Gastroesophageal sphincter (tissue), 4 donors: ENCODE data around the gene CARS1. TPM values are rescaled to one million over a fixed set of nuclear protein-coding genes. Genes with fewer than 3 reads are reported as not detected.

Experiments used
- ATAC-seq: fragments of 150-250 bp; one replicate; pipeline ENCODE4 v1.9.1; 2016; ENCODE audit warnings: mild to moderate bottlenecking, moderate library complexity
- H3K27ac ChIP-seq, 4 donors: fragments of 200-600 bp; sonication (generic) in 3 of 4; 1 replicate in 3 of 4; 2 replicates in 1 of 4; pipeline ENCODE4 v1.5.1; 2016 to 2019
- H3K27me3 ChIP-seq: fragments of 200-600 bp; sonication (generic); one replicate; pipeline ENCODE4 v1.5.1; 2019
- H3K36me3 ChIP-seq, 2 donors: fragments of 200-600 bp; sonication (generic); one replicate each; pipeline ENCODE4 v1.5.1; 2019; ENCODE audit warnings: control low read depth in 1 of 2
- H3K4me1 ChIP-seq, 3 donors: fragments of 200-600 bp; sonication (generic); 1 replicate in 2 of 3; 2 replicates in 1 of 3; pipeline ENCODE4 v1.5.1; 2016 to 2019; ENCODE audit warnings: control low read depth in 2 of 3
- H3K4me3 ChIP-seq, 2 donors: fragments of 200-600 bp; sonication (generic); one replicate each; pipeline ENCODE4 v1.5.1; 2019; ENCODE audit warnings: mild to moderate bottlenecking in 1 of 2, moderate library complexity in 1 of 2
- H3K9me3 ChIP-seq, 3 donors: fragments of 200-600 bp; sonication (generic); one replicate each; pipeline ENCODE4 v1.5.1; 2017 to 2019; ENCODE audit warnings: control low read depth in 2 of 3
- CTCF ChIP-seq, 4 experiments: fragments of 200-600 bp in 2 of 4; fragments of 450-650 bp in 2 of 4; sonication (generic) in 1 of 4; IDR thresholded peaks; one replicate each; pipeline ENCODE4 v1.5.1; 2017 to 2019; ENCODE audit warnings: antibody characterized with exemption in 4 of 4, mild to moderate bottlenecking in 2 of 4, moderate library complexity in 2 of 4
- EP300 ChIP-seq: sonication (generic); formaldehyde crosslinking; IDR thresholded peaks from one replicate; pipeline ENCODE4 v1.6.1; 2017; ENCODE audit warnings: antibody characterized with exemption, mild to moderate bottlenecking
- POLR2A ChIP-seq, 2 donors: fragments of 450-650 bp; IDR thresholded peaks; one replicate each; pipeline ENCODE4 v1.6.1; 2017; ENCODE audit warnings: antibody characterized with exemption in 2 of 2, mild to moderate bottlenecking in 2 of 2, moderate library complexity in 1 of 2
- POLR2AphosphoS5 ChIP-seq: sonication (generic); formaldehyde crosslinking; IDR thresholded peaks from one replicate; pipeline ENCODE4 v1.6.1; 2017; ENCODE audit warnings: antibody characterized with exemption
- WGBS, 2 donors: methylation state at CpG; one replicate each; pipeline ENCODE4 v1.1.5; 2018; ENCODE audit warnings: low coverage in 1 of 2; 5-methylcytosine and 5-hydroxymethylcytosine counted together
- total RNA-seq, 4 donors: library from RNA; depleted of rRNA; stranded (reverse); fragments of >200 nt; gene quantifications; one replicate each; pipeline ENCODE4 v1.1.0, GENCODE V29; 2016

CARS1 gene
- total RNA-seq, 4 donors from 2014 or later: 29.1 to 41.5 (median 31.2) TPM

GRCh38 chr11:3043315-3043871 lies 13.8 kb downstream of the CARS1 start:
- TF ChIP-seq CTCF (IDR thresholded peaks at IDR 0.05) (no peak), EP300 (no peak), POLR2A (IDR thresholded peaks at IDR 0.05) (no peak), POLR2AphosphoS5 (peak; percentile 76)
- WGBS, 2 donors: no CpG with 5 or more reads among the region's 16 CpGs
- no peaks in the 10 kb centered on the region for H3K9me3 ChIP-seq
- H3K27me3 ChIP-seq: no peaks in the 10 kb centered on the region
- peak overlapping the region in 3 of 4 donors; percentile 26 to 48 (median 37) for H3K27ac ChIP-seq
- H3K4me3 ChIP-seq: no peak overlapping the region
- H3K36me3 ChIP-seq: peaks cover 0 to 75% of the 10 kb centered on the region in 2 donors
- H3K4me1 ChIP-seq: peaks cover 0 to 33% (median 12%) of the 10 kb centered on the region in 3 donors
- ATAC-seq: peak; percentile 70

DNA sequence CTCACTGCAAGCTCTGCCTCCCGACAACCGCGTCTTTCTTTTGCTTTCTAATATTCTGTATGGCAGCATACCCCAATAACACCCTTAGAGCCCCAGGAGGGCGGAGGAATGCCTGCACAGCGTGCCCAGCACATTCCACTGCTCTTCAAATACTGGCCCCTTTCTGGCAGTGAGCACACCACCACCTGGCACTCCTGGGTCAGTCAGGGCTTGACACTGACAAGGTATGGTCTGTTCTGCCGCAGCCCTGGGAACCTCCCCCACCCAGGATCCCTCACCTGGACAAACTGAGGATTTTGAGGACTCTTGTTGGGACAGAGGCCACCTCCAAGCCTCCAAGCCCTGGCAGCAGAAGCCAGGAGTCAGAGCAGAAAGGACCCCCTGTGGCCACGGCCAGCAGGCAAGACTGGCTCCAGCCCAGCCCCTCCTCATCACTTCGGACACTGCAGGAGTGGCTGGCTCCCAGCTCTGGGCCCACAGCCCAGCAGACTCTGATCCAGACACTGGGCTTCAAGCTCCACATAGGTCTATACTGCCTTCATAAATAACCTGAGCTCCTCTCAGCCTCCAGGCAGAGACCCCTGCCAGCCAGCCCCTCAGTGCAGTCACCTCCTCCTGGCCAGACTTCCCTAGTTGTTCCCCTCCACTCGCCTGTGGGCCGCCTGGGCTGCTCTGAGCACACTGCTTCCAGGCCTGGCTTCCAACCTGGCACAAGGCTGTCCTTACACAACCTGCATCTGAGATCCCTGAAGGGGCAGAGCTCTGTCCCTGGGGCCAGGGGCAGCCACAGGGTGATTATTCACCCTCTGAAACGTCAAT lies 14.5 kb downstream of the CARS1 start:
- H3K27me3 ChIP-seq: no peaks in the 10 kb centered on the region
- peaks cover 0 to 34% (median 12%) of the 10 kb centered on the region in 3 donors for H3K4me1 ChIP-seq
- peaks cover 0 to 82% of the 10 kb centered on the region in 2 donors for H3K36me3 ChIP-seq
- peak overlapping the region in 3 of 4 donors; percentile 26 to 48 (median 37) for H3K27ac ChIP-seq
- 67 to 81% methylated on average over 2 to 5 of the region's 11 CpGs for WGBS, 2 donors
- peak; percentile 39 for ATAC-seq
- TF ChIP-seq POLR2AphosphoS5 (no peak), EP300 (no peak), CTCF (IDR thresholded peaks at IDR 0.05) (no peak), POLR2A (IDR thresholded peaks at IDR 0.05) (no peak)
- no peaks in the 10 kb centered on the region for H3K9me3 ChIP-seq
- no peak overlapping the region for H3K4me3 ChIP-seq

DNA sequence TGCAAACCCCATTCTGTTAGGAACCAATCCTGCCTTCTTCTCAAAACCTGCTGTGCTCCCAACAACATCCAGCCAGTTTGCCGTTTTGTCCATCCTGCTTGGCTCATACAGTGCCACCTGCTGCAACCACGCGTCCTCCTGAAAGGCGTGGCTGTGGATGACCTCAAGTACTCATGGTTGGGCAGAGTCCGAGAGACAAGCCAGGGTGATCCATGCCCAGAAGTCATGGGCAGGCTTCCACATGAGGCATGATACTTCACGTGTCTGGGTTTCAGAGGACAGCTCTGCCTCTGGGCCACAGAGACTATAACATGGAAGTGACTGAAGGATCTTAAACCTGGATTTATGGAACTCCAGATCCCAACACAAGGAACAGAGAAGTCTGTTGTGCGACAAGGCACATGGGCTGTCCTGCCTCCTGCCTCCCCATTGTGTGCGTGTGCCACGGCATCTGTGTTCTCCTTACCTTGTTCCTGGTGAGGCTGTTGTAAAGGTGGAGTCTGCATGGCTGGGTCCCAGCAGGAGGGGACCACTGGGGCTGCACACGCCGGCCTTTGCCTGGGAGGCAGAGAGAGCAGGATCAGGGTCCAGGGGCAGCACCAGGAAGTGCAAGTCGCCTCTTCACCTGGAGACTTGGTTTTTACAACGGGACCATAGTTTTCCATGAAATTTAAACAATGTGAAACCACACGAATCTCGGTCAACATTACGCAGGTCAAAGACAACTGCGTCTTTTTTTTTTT lies 15.4 kb downstream of the CARS1 start:
- TF ChIP-seq EP300: no peak
- TF ChIP-seq CTCF (IDR thresholded peaks at IDR 0.05): no peak
- no peak for TF ChIP-seq POLR2A (IDR thresholded peaks at IDR 0.05)
- TF ChIP-seq POLR2AphosphoS5: no peak
- 68 to 86% methylated on average over 3 to 9 of the region's 17 CpGs for WGBS, 2 donors
- Histone ChIP-seq H3K4me1 (peaks cover 0 to 42% (median 12%) of the 10 kb centered on the region in 3 donors), H3K27me3 (no peaks in the 10 kb centered on the region), H3K36me3 (peaks cover 0 to 85% of the 10 kb centered on the region in 2 donors), H3K27ac (no peak overlapping the region), H3K4me3 (no peak overlapping the region), H3K9me3 (no peaks in the 10 kb centered on the region)
- ATAC-seq: no peak

DNA sequence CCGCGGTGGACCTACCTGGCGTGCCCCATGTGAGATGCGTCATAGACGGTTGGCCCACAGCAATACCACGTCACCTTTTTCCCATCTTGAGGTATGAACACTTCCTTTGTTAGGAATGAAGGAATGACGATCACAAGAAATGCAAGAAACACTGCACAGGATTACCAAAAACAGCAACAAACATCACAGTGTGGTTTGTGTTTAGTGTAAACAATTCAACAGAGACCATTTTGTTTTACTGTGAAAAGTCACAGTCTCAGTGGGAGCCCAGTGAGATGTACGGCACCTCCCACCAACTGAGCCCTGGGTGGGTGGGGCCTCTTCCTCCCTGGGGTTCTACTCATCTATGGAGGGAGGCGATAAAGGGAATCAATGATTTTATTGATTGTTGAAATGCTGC lies 16.3 kb downstream of the CARS1 start:
- H3K27ac ChIP-seq: no peak overlapping the region
- ATAC-seq: no peak
- no peak overlapping the region for H3K4me3 ChIP-seq
- peaks cover 0 to 35% (median 12%) of the 10 kb centered on the region in 3 donors for H3K4me1 ChIP-seq
- no peaks in the 10 kb centered on the region for H3K9me3 ChIP-seq
- TF ChIP-seq EP300 (no peak), CTCF (IDR thresholded peaks at IDR 0.05) (no peak), POLR2A (IDR thresholded peaks at IDR 0.05) (no peak), POLR2AphosphoS5 (no peak)
- WGBS, 2 donors: 80 to 91% methylated on average over 3 to 9 of the region's 9 CpGs
- H3K36me3 ChIP-seq: peaks cover 0 to 85% of the 10 kb centered on the region in 2 donors
- no peaks in the 10 kb centered on the region for H3K27me3 ChIP-seq
